Activated CD4-positive, CD25-positive, alpha-beta regulatory T cell treated with anti-CD3 and anti-CD28 coated beads, Interleukin-2, amount 50 U/mL, for 24 hours (primary cell): ENCODE results near the gene NECAP2.
"Not testable (repeated sequence)": the region's sequence is repeated elsewhere in the genome, so short reads cannot be mapped to it uniquely, and the experiment has no call there.

ENCODE experiments used
- ATAC-seq, 2 donors: fragments of 150-1000 bp; cut with Tn5 transposase; one replicate each; pipeline ENCODE4 v1.10.0; 2021; ENCODE audit warnings: mild to moderate bottlenecking in 1 of 2, moderate library complexity in 1 of 2

NECAP2 gene

GRCh38 chr1:16430606-16431005 is 9.9 kb upstream of the NECAP2 start:
- no peak for ATAC-seq

- ATAC-seq, result no peak
Measured at GRCh38 chr1:16433030-16433429, 7.5 kb upstream of the NECAP2 start.

GRCh38 chr1:16434007-16434406 is 6.5 kb upstream of the NECAP2 start:
- ATAC-seq, result no peak

- peak; percentile 76 to 90 for ATAC-seq
Measured at GRCh38 chr1:16434501-16434900, 6.0 kb upstream of the NECAP2 start.

- ATAC-seq, result no peak
Measured at GRCh38 chr1:16436946-16437474, 3.5 kb upstream of the NECAP2 start, which contains the start of gene SPATA21. Gene SPATA21, minus strand, starts transcription at chr1:16437424. Its CDS starts 6,053 bp downstream, at chr1:16431371.

- ATAC-seq, result no peak
Measured at GRCh38 chr1:16438516-16438915, 2.0 kb upstream of the NECAP2 start.

- ATAC-seq, result no peak
Measured at GRCh38 chr1:16438924-16439323, 1.6 kb upstream of the NECAP2 start.

- ATAC-seq, result peak in 1 of 2 donors; percentile 5
Measured at GRCh38 chr1:16440131-16440469, 424 bp upstream of the NECAP2 start.

- ATAC-seq, result peak; percentile 3 to 4
Measured at GRCh38 chr1:16441282-16441665, 750 bp downstream of the NECAP2 start.

- no peak for ATAC-seq
Measured at GRCh38 chr1:16442265-16442664, 1.7 kb downstream of the NECAP2 start.

GRCh38 chr1:16442941-16443340 is 2.4 kb downstream of the NECAP2 start:
- ATAC-seq, result no peak

- ATAC-seq, result no peak
Measured at GRCh38 chr1:16443975-16444770, 3.6 kb downstream of the NECAP2 start.

- no peak for ATAC-seq
Measured at GRCh38 chr1:16445052-16445451, 4.5 kb downstream of the NECAP2 start.

GRCh38 chr1:16446116-16446515 is 5.6 kb downstream of the NECAP2 start:
- ATAC-seq, result no peak

GRCh38 chr1:16447641-16448040 is 7.1 kb downstream of the NECAP2 start:
- ATAC-seq, result no peak

GRCh38 chr1:16449065-16449464 is 8.5 kb downstream of the NECAP2 start:
- no peak for ATAC-seq

GRCh38 chr1:16449666-16450065 is 9.1 kb downstream of the NECAP2 start:
- ATAC-seq, result no peak

- peak in 1 of 2 donors; percentile 36 for ATAC-seq
Measured at GRCh38 chr1:16450863-16451481, 10.4 kb downstream of the NECAP2 start.

GRCh38 chr1:16451841-16452528 is 11.5 kb downstream of the NECAP2 start:
- peak in 1 of 2 donors; percentile 48 for ATAC-seq

GRCh38 chr1:16454909-16455308 is 14.4 kb downstream of the NECAP2 start:
- not testable (repeated sequence) for ATAC-seq

GRCh38 chr1:16456151-16456550 is 15.6 kb downstream of the NECAP2 start:
- not testable (repeated sequence) for ATAC-seq

GRCh38 chr1:16458831-16459230 is 18.3 kb downstream of the NECAP2 start:
- ATAC-seq, result no peak

- ATAC-seq, result no peak
Measured at GRCh38 chr1:16459352-16459925, 18.9 kb downstream of the NECAP2 start.
